IMR-90 (cell line): Measurements from ENCODE around the gene CLBA1. TPM values are rescaled to one million over a fixed set of nuclear protein-coding genes. Genes with fewer than 3 reads are reported as not detected.

Experiments used
- ATAC-seq: fragments of 200-7000 bp; cut with Tn5 transposase; 2 replicates; pipeline ENCODE4 v1.9.1; 2020; ENCODE audit warnings: low read depth, mild to moderate bottlenecking, moderate library complexity
- BruUV-seq: library from RNA; stranded (reverse); fragments of 400-500 nt; replicated peaks from 2 replicates; lab custom pipeline; 2021; lab: Mats Ljungman, UMichigan
- CTCF ChIA-PET: fragments of 300-600 bp; formaldehyde crosslinking; extraction: SDS; loops from one replicate; lab custom pipeline; 2021; ENCODE audit warnings: antibody characterized with exemption; lab: Yijun Ruan, JAX
- POLR2A ChIA-PET: fragments of 300-600 bp; sonication (Branson Sonifier 250); formaldehyde crosslinking; loops from one replicate; lab custom pipeline; 2022; ENCODE audit warnings: antibody characterized with exemption; ENCODE audit not compliant: unreplicated experiment; lab: Charles Lee
- DNase-seq: peaks from one replicate; pipeline ENCODE4 v3.0.0; 2013
- H2AFZ ChIP-seq: replicated peaks from 2 replicates; pipeline ENCODE3; 2013; ENCODE audit warnings: low read length, mild to moderate bottlenecking; ENCODE audit not compliant: poor library complexity
- H2AK5ac ChIP-seq: 2 replicates; pipeline ENCODE4 v1.6.1; 2013; ENCODE audit warnings: low read depth, low read length, inconsistent platforms
- H2AK9ac ChIP-seq: replicated peaks from 2 replicates; pipeline ENCODE3; 2013; ENCODE audit warnings: mild to moderate bottlenecking, low read depth, low read length, moderate library complexity; ENCODE audit not compliant: poor library complexity
- H2BK120ac ChIP-seq: 2 replicates; pipeline ENCODE4 v1.6.1; 2013; ENCODE audit warnings: low read depth, low read length, inconsistent platforms
- H2BK15ac ChIP-seq: 3 replicates; pipeline ENCODE4 v1.6.1; 2013; ENCODE audit warnings: low read depth, low read length, inconsistent platforms
- H2BK20ac ChIP-seq: 2 replicates; pipeline ENCODE4 v1.6.1; 2013; ENCODE audit warnings: low read depth, mild to moderate bottlenecking, inconsistent platforms, low read length, moderate library complexity
- H2BK5ac ChIP-seq: 2 replicates; pipeline ENCODE4 v1.6.1; 2013; ENCODE audit warnings: mild to moderate bottlenecking, low read depth, low read length, inconsistent platforms; ENCODE audit not compliant: poor library complexity, severe bottlenecking
- H3K14ac ChIP-seq: replicated peaks from 2 replicates; pipeline ENCODE4 v1.6.1; 2013; ENCODE audit warnings: low read depth, low read length, inconsistent platforms
- H3K18ac ChIP-seq: 2 replicates; pipeline ENCODE4 v1.6.1; 2013; ENCODE audit warnings: low read depth, low read length, control low read depth
- H3K23ac ChIP-seq: 2 replicates; pipeline ENCODE4 v1.6.1; 2013; ENCODE audit warnings: low read depth, low read length, inconsistent platforms
- H3K27ac ChIP-seq: 2 replicates; pipeline ENCODE4 v1.5.1; 2013; ENCODE audit warnings: mild to moderate bottlenecking, control low read depth, low read length; ENCODE audit not compliant: insufficient read depth
- H3K27me3 ChIP-seq: 2 replicates; pipeline ENCODE4 v1.6.1; 2013; ENCODE audit warnings: low read length; ENCODE audit not compliant: control insufficient read depth, insufficient read depth
- H3K36me3 ChIP-seq: 2 replicates; pipeline ENCODE4 v1.6.1; 2013; ENCODE audit warnings: low read length, mixed read lengths; ENCODE audit not compliant: control insufficient read depth, insufficient read depth
- H3K4ac ChIP-seq: 2 replicates; pipeline ENCODE4 v1.6.1; 2013; ENCODE audit warnings: low read depth, low read length, inconsistent platforms
- H3K4me1 ChIP-seq: 2 replicates; pipeline ENCODE4 v1.6.1; 2013; ENCODE audit warnings: low read length, mixed read lengths; ENCODE audit not compliant: control insufficient read depth, insufficient read depth
- H3K4me2 ChIP-seq: 2 replicates; pipeline ENCODE4 v1.6.1; 2013; ENCODE audit warnings: low read depth, mild to moderate bottlenecking, control low read depth, low read length, moderate library complexity
- H3K4me3 ChIP-seq: 2 replicates; pipeline ENCODE4 v1.5.1; 2013; ENCODE audit warnings: low read depth, mild to moderate bottlenecking, control low read depth, low read length, moderate library complexity; ENCODE audit not compliant: insufficient read depth
- H3K56ac ChIP-seq: 2 replicates; pipeline ENCODE4 v1.6.1; 2013; ENCODE audit warnings: low read length, inconsistent platforms; ENCODE audit not compliant: insufficient read depth; ENCODE audit errors: extremely low read depth
- H3K79me1 ChIP-seq, 2 experiments: 2 replicates each; pipeline ENCODE4 v1.6.1; 2013; ENCODE audit warnings: low read length in 2 of 2, inconsistent platforms in 1 of 2, low read depth in 1 of 2
- H3K9ac ChIP-seq: 2 replicates; pipeline ENCODE4 v1.6.1; 2013; ENCODE audit warnings: low read depth, low read length, control low read depth
- H3K9me1 ChIP-seq: 2 replicates; pipeline ENCODE4 v1.6.1; 2013; ENCODE audit warnings: low read length, inconsistent platforms; ENCODE audit not compliant: insufficient read depth
- H3K9me3 ChIP-seq: 2 replicates; pipeline ENCODE4 v1.6.1; 2013; ENCODE audit warnings: low read length; ENCODE audit not compliant: control insufficient read depth, insufficient read depth
- H4K20me1 ChIP-seq: 2 replicates; pipeline ENCODE4 v1.6.1; 2013; ENCODE audit warnings: low read length, inconsistent platforms; ENCODE audit not compliant: insufficient read depth
- H4K5ac ChIP-seq: 2 replicates; pipeline ENCODE4 v1.6.1; 2013; ENCODE audit warnings: mild to moderate bottlenecking, low read depth, low read length, control low read depth
- H4K8ac ChIP-seq, 2 experiments: 2 replicates each; pipeline ENCODE4 v1.6.1; 2013; ENCODE audit warnings: low read depth in 2 of 2, low read length in 2 of 2, control low read depth in 1 of 2, inconsistent platforms in 1 of 2
- H4K91ac ChIP-seq: 2 replicates; pipeline ENCODE4 v1.6.1; 2013; ENCODE audit warnings: low read depth, low read length, inconsistent platforms; ENCODE audit not compliant: insufficient read depth
- CEBPB ChIP-seq: IDR thresholded peaks from 2 replicates; pipeline ENCODE4 v1.6.1; 2012; ENCODE audit warnings: low read depth, low read length, improper control_type of control experiment
- CHD1 ChIP-seq: IDR thresholded peaks from 2 replicates; pipeline ENCODE4 v1.6.1; 2012; ENCODE audit warnings: low read depth, low read length, improper control_type of control experiment
- POLR2A ChIP-seq: IDR thresholded peaks from 2 replicates; pipeline ENCODE4 v1.6.1; 2012; ENCODE audit warnings: mild to moderate bottlenecking, low read depth, low read length
- RCOR1 ChIP-seq: IDR thresholded peaks from 2 replicates; pipeline ENCODE4 v1.6.1; 2012; ENCODE audit warnings: mild to moderate bottlenecking, low read length, improper control_type of control experiment; ENCODE audit not compliant: insufficient replicate concordance
- RFX5 ChIP-seq: IDR thresholded peaks from 2 replicates; pipeline ENCODE4 v1.8.0; 2012; ENCODE audit warnings: low read depth, mild to moderate bottlenecking, low read length, moderate library complexity
- WGBS, 2 experiments: methylation state at CpG; one replicate each; pipeline versions ENCODE4 v1.1.5 to v1.1.7; 2013; ENCODE audit warnings: missing lambda C conversion rate in 2 of 2; ENCODE audit not compliant: insufficient read length in 1 of 2; ENCODE audit errors: extremely low coverage in 2 of 2; 5-methylcytosine and 5-hydroxymethylcytosine counted together
- dilution Hi-C: fragments of 300-500 bp; cut with HindIII; formaldehyde crosslinking; loops from one replicate; pipeline ENCODE4 v1.14.3; 2018; ENCODE audit warnings: low sequenced_read_pairs; ENCODE audit not compliant: unreplicated experiment
- in situ Hi-C: fragments of 300-500 bp; cut with MboI; formaldehyde crosslinking; loops from 3 replicates; pipeline ENCODE4 v1.14.3; 2019; ENCODE audit warnings: low sequenced_read_pairs, inconsistent platforms, mixed read lengths
- intact Hi-C: fragments of 100-400 bp; cut with micrococcal nuclease; formaldehyde crosslinking; loops from 2 replicates; pipeline ENCODE4 v1.10.0; 2022
- polyA plus RNA-seq, 3 experiments: library from polyadenylated mRNA; depleted of rRNA; stranded (reverse); fragments of >200 nt; gene quantifications; 2 replicates each; pipeline ENCODE4 v1.2.3, GENCODE V29; 2012; ENCODE audit warnings: low replicate concordance in 1 of 3
- total RNA-seq: library from RNA; depleted of rRNA; stranded (reverse); fragments of >200 nt; gene quantifications from 2 replicates; pipeline ENCODE4 v1.2.3, GENCODE V29; 2012

The CLBA1 gene
- total and polyA plus RNA-seq, 2 of the 4 experiments (the other 2 are of a cell fraction): 2.7 to 6.2 TPM

- Histone ChIP-seq H2AK5ac (peak overlapping the region; percentile 76), H4K5ac (0 out of 2 replicates have a peak overlapping the region, but pooled peaks have one; percentile 17), H3K4me3 (no peak overlapping the region), H2AK9ac (peak overlapping the region; percentile 99), H3K56ac (no peak overlapping the region), H4K20me1 (no peaks in the 10 kb centered on the region), H2BK20ac (0 out of 2 replicates have a peak overlapping the region, but pooled peaks have one; percentile 56), H3K14ac (no peak overlapping the region), H3K9me1 (peaks cover 11% of the 10 kb centered on the region), H3K36me3 (no peaks in the 10 kb centered on the region), H3K4me1 (peaks cover 42% of the 10 kb centered on the region), H4K8ac (peak overlapping the region; percentile 59 to 79; a peak in 2 of 4 replicates), H3K9me3 (no peaks in the 10 kb centered on the region), H3K27me3 (no peaks in the 10 kb centered on the region), H3K4me2 (no peak overlapping the region), H3K18ac (no peak overlapping the region), H4K91ac (peak overlapping the region; percentile 85; the same call in 1 of the 2 replicates), H3K4ac (peak overlapping the region; percentile 83), H2AFZ (peak overlapping the region; percentile 91), H3K79me1 (peaks cover 0 to 33% of the 10 kb centered on the region in 2 experiments; a peak in 1 of 4 replicates), H3K23ac (no peak overlapping the region), H3K27ac (no peak overlapping the region), H2BK15ac (peak overlapping the region; percentile 54; the same call in 1 of the 3 replicates), H3K9ac (no peak overlapping the region), H2BK120ac (peak overlapping the region; percentile 51; the same call in 1 of the 2 replicates), H2BK5ac (no peak overlapping the region)
- in situ Hi-C loops (loop anchor here (5.0 kb wide), 2 partner anchors 32 to 78 kb away; no protein-coding TSS in a partner anchor), intact Hi-C loops (loop anchor here (5.0 kb wide), 1 partner anchor 37 kb away; no protein-coding TSS in a partner anchor), dilution Hi-C loops (no loop called here)
- no peak for TF ChIP-seq RFX5
- TF ChIP-seq RCOR1: no peak
- no peak for TF ChIP-seq POLR2A
- no peak for TF ChIP-seq CHD1
- no peak for TF ChIP-seq CEBPB
- ChIA-PET CTCF (no interaction called here), POLR2A (interaction anchor here (0.5 kb wide), 1 partner anchor 93 kb away, joined by 3 read pairs; no protein-coding TSS in a partner anchor)
- ATAC-seq (no peak), DNase-seq (no peak)
- no TSS peak for BruUV-seq
- 92% methylated on average over 6 of the region's 10 CpGs; no CpG with 5 or more reads in 1 of the 2 experiments for WGBS, 2 experiments
These were observed 15.8 kb upstream of the CLBA1 start for GRCh38 chr14:104969741-104970230.
